ENCODE data around the gene BECN2.

DNA sequence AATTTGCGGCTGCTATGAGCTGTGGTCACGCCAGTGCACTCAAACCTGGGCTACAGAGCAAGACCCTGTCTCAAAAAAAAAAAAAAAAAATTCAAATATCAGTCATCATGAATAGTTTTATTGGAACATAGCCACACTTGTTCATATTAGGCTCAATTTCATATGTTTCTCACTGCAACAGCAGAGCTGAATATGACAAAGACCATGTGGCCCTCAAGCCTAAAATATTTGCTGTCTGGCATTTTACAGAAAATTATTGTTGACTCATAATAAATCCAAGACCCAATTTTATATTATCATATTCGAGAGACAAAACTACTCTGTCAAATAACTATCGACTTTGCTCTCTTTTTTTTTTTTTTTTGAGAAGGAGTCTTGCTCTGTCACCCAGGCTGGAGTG, 11.0 kb downstream of the BECN2 start:
- TF ChIP-seq EZH2 (IDR thresholded peaks at IDR 0.05; ENCODE audit: borderline replicate concordance, low read length) = no peak
- TF ChIP-seq CTCF (IDR thresholded peaks at IDR 0.05; ENCODE audit: low read length) = no peak
